Stomach (tissue), 9 donors: Measurements from ENCODE around the gene TMTC2. TPM values are rescaled to one million over a fixed set of nuclear protein-coding genes. Genes with fewer than 3 reads are reported as not detected.

Experiments used
- DNase-seq, 2 donors: peaks; one replicate each; pipeline versions ENCODE4 v3.0.0 to v3.0.0-alpha.2; 2013 to 2019
- H3K27ac ChIP-seq, 5 donors: fragments of 200-600 bp in 4 of 5; sonication (generic) in 4 of 5; one replicate each; pipeline ENCODE4 v1.5.1; 2013 to 2019; ENCODE audit warnings: mild to moderate bottlenecking in 1 of 5, moderate library complexity in 1 of 5
- H3K27me3 ChIP-seq, 3 donors: fragments of 200-600 bp; sonication (generic); one replicate each; pipeline ENCODE4 v1.5.1; 2017 to 2019; ENCODE audit warnings: mixed run types in 1 of 3
- H3K36me3 ChIP-seq, 4 donors: fragments of 200-600 bp; sonication (generic); 1 replicate in 3 of 4; 2 replicates in 1 of 4; pipeline ENCODE4 v1.5.1; 2016 to 2019
- H3K4me1 ChIP-seq, 4 donors: fragments of 200-600 bp; sonication (generic); one replicate each; pipeline ENCODE4 v1.5.1; 2016 to 2019
- H3K4me3 ChIP-seq, 4 donors: fragments of 200-600 bp; sonication (generic) in 3 of 4; one replicate each; pipeline ENCODE4 v1.5.1; 2016 to 2019; ENCODE audit warnings: mild to moderate bottlenecking in 1 of 4
- H3K9me3 ChIP-seq, 4 donors: fragments of 200-600 bp; sonication (generic); one replicate each; pipeline ENCODE4 v1.5.1; 2016 to 2019
- CTCF ChIP-seq, 7 experiments: fragments of 450-650 bp in 4 of 7; fragments of 200-600 bp in 3 of 7; sonication (generic) in 3 of 7; IDR thresholded peaks; one replicate each; pipeline ENCODE4 v1.5.1; 2016 to 2019; ENCODE audit warnings: antibody characterized with exemption in 7 of 7, control low read depth in 2 of 7, mild to moderate bottlenecking in 1 of 7
- EP300 ChIP-seq: sonication (generic); formaldehyde crosslinking; IDR thresholded peaks from one replicate; pipeline ENCODE4 v1.6.1; 2017; ENCODE audit warnings: antibody characterized with exemption
- POLR2A ChIP-seq, 4 donors: fragments of 450-650 bp; IDR thresholded peaks; one replicate each; pipeline ENCODE4 v1.6.1; 2016; ENCODE audit warnings: antibody characterized with exemption in 4 of 4, control low read depth in 2 of 4, mild to moderate bottlenecking in 1 of 4, moderate library complexity in 1 of 4
- POLR2AphosphoS5 ChIP-seq, 3 donors: sonication (generic); formaldehyde crosslinking; IDR thresholded peaks; one replicate each; pipeline ENCODE4 v1.6.1; 2016; ENCODE audit warnings: antibody characterized with exemption in 3 of 3
- WGBS, 5 donors: extraction: QIAGEN DNeasy Blood & Tissue Kit in 3 of 5; methylation state at CpG; one replicate each; pipeline versions ENCODE4 v1.1.5 to v1.1.7; 2013 to 2018; 5-methylcytosine and 5-hydroxymethylcytosine counted together
- intact Hi-C: fragments of 100-400 bp; cut with DNase I; formaldehyde crosslinking; loops from one replicate; pipeline ENCODE4 v1.15.1; 2023; ENCODE audit warnings: low total_unique reads
- polyA plus RNA-seq, 3 donors: library from polyadenylated mRNA; stranded (reverse); fragments of 200-250 nt; gene quantifications; one replicate each; pipeline ENCODE4 v1.2.3, GENCODE V29; 2013
- total RNA-seq, 5 donors: library from RNA; depleted of rRNA; stranded (reverse); fragments of >200 nt; gene quantifications; one replicate each; pipeline versions ENCODE4 v1.1.0 to v1.2.3, GENCODE V29; 2014 to 2016
- donor health status: healthy with polysubstance abuse.
- donor health status: Bipolar disorder and iron deficiency.
- donor health status: healthy.

TMTC2 gene
- total and polyA plus RNA-seq, 8 donors, result 6.1 to 60.0 (median 27.5) TPM

DNA sequence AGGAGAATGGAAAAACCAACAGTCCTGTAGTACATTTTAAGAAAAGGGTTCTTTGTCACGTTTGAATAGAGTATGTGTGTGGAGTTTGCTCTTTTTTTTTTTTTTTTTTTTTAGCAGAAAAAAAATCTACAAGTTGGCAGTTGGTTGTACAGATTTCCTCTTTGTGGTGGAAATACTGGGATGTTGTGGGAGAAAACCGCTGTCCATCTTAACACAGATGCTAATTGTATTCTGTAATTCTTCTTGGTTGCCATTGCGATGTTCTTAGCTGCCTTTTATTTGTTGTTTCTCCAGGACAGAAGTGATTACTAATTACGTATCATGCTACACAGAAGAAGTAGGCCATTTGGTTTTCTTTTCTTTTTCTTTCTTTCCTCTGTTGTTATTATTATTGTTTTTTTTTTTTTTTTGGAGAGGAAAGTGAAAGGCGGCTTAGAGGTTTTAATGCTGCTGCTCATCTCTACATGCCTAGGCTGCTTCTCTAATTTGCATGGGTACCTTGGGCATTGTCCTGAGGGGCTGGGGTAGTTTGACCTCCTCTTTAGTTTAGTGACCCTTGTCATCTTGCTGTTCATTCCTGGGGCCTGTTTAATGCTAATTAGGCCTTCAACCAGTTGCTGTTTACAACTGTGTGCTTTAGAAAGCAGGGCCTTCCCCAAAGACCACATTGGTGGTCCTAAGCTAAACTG, 94.7 kb downstream of the TMTC2 start:
- Histone ChIP-seq H3K4me1 (peaks cover 0 to 20% (median 0%) of the 10 kb centered on the region in 4 donors), H3K27ac (no peak overlapping the region), H3K9me3 (no peaks in the 10 kb centered on the region), H3K4me3 (no peak overlapping the region), H3K36me3 (no peaks in the 10 kb centered on the region), H3K27me3 (no peaks in the 10 kb centered on the region)
- intact Hi-C loops, result no loop called here
- no peak for TF ChIP-seq EP300
- TF ChIP-seq POLR2A (IDR thresholded peaks at IDR 0.05), result no peak
- TF ChIP-seq CTCF (IDR thresholded peaks at IDR 0.05), result no peak
- TF ChIP-seq POLR2AphosphoS5 (IDR thresholded peaks at IDR 0.05), result no peak
- 59 to 79% (median 67%) methylated on average over 5 of the region's 5 CpGs for WGBS, 5 donors
- no peak for DNase-seq

GRCh38 chr12:82783435-82783834, 96.7 kb downstream of the TMTC2 start:
- no peaks in the 10 kb centered on the region for H3K27me3 ChIP-seq
- no peaks in the 10 kb centered on the region for H3K9me3 ChIP-seq
- H3K27ac ChIP-seq, result no peak overlapping the region
- H3K4me1 ChIP-seq, result peaks cover 0 to 21% (median 0%) of the 10 kb centered on the region in 4 donors
- H3K4me3 ChIP-seq, result no peak overlapping the region
- no peaks in the 10 kb centered on the region for H3K36me3 ChIP-seq
- intact Hi-C loops, result no loop called here
- WGBS, 5 donors, result 81 to 98% (median 91%) methylated on average over 2 of the region's 2 CpGs
- TF ChIP-seq EP300, result no peak
- TF ChIP-seq POLR2AphosphoS5 (IDR thresholded peaks at IDR 0.05), result no peak
- TF ChIP-seq CTCF (IDR thresholded peaks at IDR 0.05), result no peak
- no peak for TF ChIP-seq POLR2A (IDR thresholded peaks at IDR 0.05)
- DNase-seq, result no peak

DNA sequence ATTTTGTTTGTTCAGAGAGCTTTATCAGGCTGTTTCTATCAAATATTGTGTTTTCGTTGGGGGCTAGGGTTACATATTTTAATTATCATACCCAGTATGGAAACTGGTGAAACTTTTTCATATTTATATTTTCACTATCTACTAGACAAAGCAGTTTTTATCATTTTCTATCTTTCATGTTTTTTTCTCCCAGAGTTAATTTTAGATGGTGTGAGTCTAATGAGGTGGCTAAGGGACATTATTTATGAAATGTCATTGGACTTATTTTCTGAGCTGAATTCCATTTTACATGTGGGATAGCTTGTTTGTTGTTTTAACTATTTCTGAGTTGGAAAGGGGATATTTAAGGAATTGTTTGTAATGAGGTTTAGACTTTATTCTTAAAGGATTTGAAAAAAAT, 100.3 kb downstream of the TMTC2 start:
- H3K4me3 ChIP-seq, result no peak overlapping the region
- WGBS, 5 donors, result 42 to 77% (median 63%) methylated on average over 1 of the region's 1 CpG
- H3K36me3 ChIP-seq, result no peaks in the 10 kb centered on the region
- intact Hi-C loops, result no loop called here
- H3K27ac ChIP-seq, result no peak overlapping the region
- H3K27me3 ChIP-seq, result no peaks in the 10 kb centered on the region
- no peak for DNase-seq
- H3K9me3 ChIP-seq, result no peaks in the 10 kb centered on the region
- TF ChIP-seq CTCF (IDR thresholded peaks at IDR 0.05), result no peak
- TF ChIP-seq POLR2A (IDR thresholded peaks at IDR 0.05), result no peak
- TF ChIP-seq EP300, result no peak
- no peak for TF ChIP-seq POLR2AphosphoS5 (IDR thresholded peaks at IDR 0.05)
- peaks cover 0 to 13% (median 0%) of the 10 kb centered on the region in 4 donors for H3K4me1 ChIP-seq

DNA sequence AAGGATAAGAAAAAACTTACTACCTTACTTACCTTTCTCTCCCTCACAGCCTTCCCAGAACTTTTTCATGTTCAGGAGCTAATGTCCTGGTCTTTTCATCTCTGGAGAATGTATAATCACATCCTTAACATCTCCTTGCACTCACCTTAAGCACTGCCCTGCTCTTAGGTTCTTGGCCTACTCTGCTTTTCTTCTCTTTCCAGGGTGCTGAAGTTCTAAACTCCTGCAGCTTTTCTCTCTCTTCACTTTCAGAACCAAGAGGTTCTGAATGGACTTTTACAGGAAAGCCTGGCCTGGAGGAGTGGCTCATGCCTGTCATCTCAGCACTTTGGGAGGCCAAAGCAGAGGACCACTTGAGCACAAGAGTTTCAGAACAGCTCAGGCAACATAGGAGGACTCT, 101.9 kb downstream of the TMTC2 start:
- no peak for DNase-seq
- H3K36me3 ChIP-seq, result no peaks in the 10 kb centered on the region
- H3K27ac ChIP-seq, result no peak overlapping the region
- H3K9me3 ChIP-seq, result no peaks in the 10 kb centered on the region
- no peak overlapping the region for H3K4me3 ChIP-seq
- peaks cover 0 to 9% (median 0%) of the 10 kb centered on the region in 4 donors for H3K4me1 ChIP-seq
- intact Hi-C loops, result no loop called here
- TF ChIP-seq CTCF (IDR thresholded peaks at IDR 0.05), result no peak
- TF ChIP-seq POLR2AphosphoS5 (IDR thresholded peaks at IDR 0.05), result no peak
- no peak for TF ChIP-seq POLR2A (IDR thresholded peaks at IDR 0.05)
- TF ChIP-seq EP300, result no peak
- H3K27me3 ChIP-seq, result no peaks in the 10 kb centered on the region
